Neural cell (in vitro differentiated cells): ENCODE data around the gene GINS2. TPM values are rescaled to one million over a fixed set of nuclear protein-coding genes. Genes with fewer than 3 reads are reported as not detected.

Source experiments
- H2AFZ ChIP-seq: fragments of 200-600, 300-800 bp; sonication (generic), shearing (Covaris generic); 2 replicates; pipeline ENCODE4 v1.6.0; 2014; ENCODE audit warnings: low read depth, mild to moderate bottlenecking, antibody characterized with exemption, low read length, moderate library complexity
- H3F3A ChIP-seq: fragments of 200-600 bp; shearing (Covaris generic); 2 replicates; pipeline ENCODE4 v1.6.1; 2016; ENCODE audit warnings: mild to moderate bottlenecking, moderate library complexity, mixed read lengths, antibody characterized with exemption, low read length; ENCODE audit not compliant: insufficient read depth, poor library complexity, severe bottlenecking
- H3K27ac ChIP-seq: fragments of 200-600, 300-800 bp; sonication (generic), shearing (Covaris generic); 2 replicates; pipeline ENCODE4 v1.5.1; 2014; ENCODE audit warnings: mild to moderate bottlenecking, low read length, moderate library complexity
- H3K27me3 ChIP-seq: fragments of 300-800, 200-600 bp; sonication (generic), shearing (Covaris generic); 2 replicates; pipeline ENCODE4 v1.6.0; 2014; ENCODE audit warnings: mild to moderate bottlenecking, low read depth, low read length, moderate library complexity; ENCODE audit not compliant: insufficient read depth
- H3K36me3 ChIP-seq: fragments of 300-800, 200-600 bp; sonication (generic), shearing (Covaris generic); 2 replicates; pipeline ENCODE4 v1.5.1; 2014; ENCODE audit warnings: mild to moderate bottlenecking, antibody characterized with exemption, low read length, moderate library complexity; ENCODE audit not compliant: insufficient read depth
- H3K4me2 ChIP-seq: fragments of 300-800, 200-600 bp; sonication (generic), shearing (Covaris generic); 2 replicates; pipeline ENCODE4 v1.6.0; 2014; ENCODE audit warnings: mild to moderate bottlenecking, low read length
- H3K4me3 ChIP-seq: fragments of 300-800, 200-600 bp; sonication (generic), shearing (Covaris generic); 2 replicates; pipeline ENCODE4 v1.5.1; 2014; ENCODE audit warnings: mild to moderate bottlenecking, low read length, moderate library complexity
- H3K79me2 ChIP-seq: fragments of 200-600 bp; shearing (Covaris generic); replicated peaks from 2 replicates; pipeline ENCODE4 v1.6.0; 2014; ENCODE audit warnings: mild to moderate bottlenecking, low read length, moderate library complexity; ENCODE audit not compliant: insufficient read depth
- H3K9ac ChIP-seq: fragments of 300-800, 200-600 bp; sonication (generic), shearing (Covaris generic); 2 replicates; pipeline ENCODE4 v1.6.1; 2016; ENCODE audit warnings: mild to moderate bottlenecking, low read length, mixed read lengths
- H3K9me2 ChIP-seq: fragments of 200-600 bp; shearing (Covaris generic); 2 replicates; pipeline ENCODE4 v1.6.1; 2016; ENCODE audit warnings: mild to moderate bottlenecking, low read length, mixed read lengths; ENCODE audit not compliant: insufficient read depth
- H3K9me3 ChIP-seq: fragments of 200-600, 300-800 bp; sonication (generic), shearing (Covaris generic); 2 replicates; pipeline ENCODE4 v1.6.1; 2016; ENCODE audit warnings: mild to moderate bottlenecking, mixed run types, low read length, moderate library complexity, mixed read lengths
- H4K20me1 ChIP-seq: fragments of 200-600 bp; shearing (Covaris generic); 2 replicates; pipeline ENCODE4 v1.6.1; 2016; ENCODE audit warnings: mild to moderate bottlenecking, mixed run types; ENCODE audit not compliant: insufficient read depth
- CTCF ChIP-seq: fragments of 450-650 bp; IDR thresholded peaks from 2 replicates; pipeline ENCODE4 v1.5.1; 2014; ENCODE audit warnings: antibody characterized with exemption, mild to moderate bottlenecking, moderate library complexity; ENCODE audit not compliant: poor library complexity, severe bottlenecking
- EP300 ChIP-seq: fragments of 450-650 bp; conservative IDR thresholded peaks from 2 replicates; pipeline ENCODE4 v1.6.1; 2014; ENCODE audit warnings: antibody characterized with exemption, mild to moderate bottlenecking, moderate library complexity; ENCODE audit not compliant: poor library complexity, severe bottlenecking
- EZH2 ChIP-seq: fragments of 200-600, 300-800 bp; shearing (Covaris generic), sonication (generic); IDR thresholded peaks from 2 replicates; pipeline ENCODE4 v1.6.1; 2014; ENCODE audit warnings: antibody characterized with exemption, low read length, borderline replicate concordance, mild to moderate bottlenecking; ENCODE audit not compliant: insufficient read depth, poor library complexity, severe bottlenecking
- MXI1 ChIP-seq: fragments of 450-650 bp; conservative IDR thresholded peaks from 2 replicates; pipeline ENCODE4 v1.6.1; 2014; ENCODE audit warnings: antibody characterized with exemption, mild to moderate bottlenecking; ENCODE audit not compliant: poor library complexity, severe bottlenecking
- POLR2AphosphoS5 ChIP-seq: IDR thresholded peaks from 2 replicates; pipeline ENCODE4 v1.6.1; 2012
- RAD21 ChIP-seq: fragments of 450-650 bp; conservative IDR thresholded peaks from 2 replicates; pipeline ENCODE4 v1.6.1; 2014; ENCODE audit warnings: antibody characterized with exemption, mild to moderate bottlenecking, moderate library complexity
- REST ChIP-seq: IDR thresholded peaks from 2 replicates; pipeline ENCODE4 v1.6.1; 2012; ENCODE audit warnings: borderline replicate concordance
- SMC3 ChIP-seq: fragments of 450-650 bp; conservative IDR thresholded peaks from 2 replicates; pipeline ENCODE4 v1.6.1; 2014; ENCODE audit warnings: antibody characterized with exemption, mild to moderate bottlenecking, moderate library complexity; ENCODE audit not compliant: poor library complexity
- TAF1 ChIP-seq: IDR thresholded peaks from 2 replicates; pipeline ENCODE4 v1.6.1; 2012; ENCODE audit warnings: low read depth
- polyA plus RNA-seq: library from polyadenylated mRNA; depleted of rRNA; stranded (reverse); fragments of >200 nt; gene quantifications from 2 replicates; pipeline ENCODE4 v1.2.3, GENCODE V29; 2014

GINS2 gene
- polyA plus RNA-seq, 1 donor from 2014 or later: 9.2 TPM

GRCh38 chr16:85634747-85635544, 53.8 kb downstream of the GINS2 start:
- Histone ChIP-seq H3K9ac (no peak overlapping the region), H2AFZ (no peak overlapping the region), H3K4me3 (no peak overlapping the region), H3K36me3 (no peaks in the 10 kb centered on the region), H4K20me1 (peaks cover 4% of the 10 kb centered on the region), H3K27ac (no peak overlapping the region), H3K79me2 (peaks cover 43% of the 10 kb centered on the region), H3K27me3 (no peaks in the 10 kb centered on the region), H3K4me2 (no peak overlapping the region), H3K9me2 (no peaks in the 10 kb centered on the region), H3K9me3 (no peaks in the 10 kb centered on the region), H3F3A (no peaks in the 10 kb centered on the region)
- TF ChIP-seq MXI1 (no peak), CTCF (no peak), EP300 (no peak), EZH2 (no peak), RAD21 (no peak), TAF1 (no peak), REST (no peak), POLR2AphosphoS5 (no peak), SMC3 (no peak)

- H4K20me1 ChIP-seq: peaks cover 3% of the 10 kb centered on the region
- H3K79me2 ChIP-seq: peaks cover 54% of the 10 kb centered on the region
Measured at GRCh38 chr16:85633888-85634287, 54.9 kb downstream of the GINS2 start.

More at GRCh38 chr16:85633888-85634287, 54.9 kb downstream of the GINS2 start:
- Histone ChIP-seq H3K4me2 (no peak overlapping the region), H3K27me3 (no peaks in the 10 kb centered on the region), H3K9ac (no peak overlapping the region), H2AFZ (no peak overlapping the region), H3K9me3 (no peaks in the 10 kb centered on the region), H3K36me3 (no peaks in the 10 kb centered on the region), H3K4me3 (no peak overlapping the region), H3K27ac (no peak overlapping the region), H3K9me2 (no peaks in the 10 kb centered on the region), H3F3A (no peaks in the 10 kb centered on the region)
- no peak for TF ChIP-seq REST
- TF ChIP-seq EZH2: no peak
- TF ChIP-seq TAF1: no peak
- TF ChIP-seq POLR2AphosphoS5: no peak
- no peak for TF ChIP-seq RAD21
- TF ChIP-seq CTCF: no peak
- TF ChIP-seq MXI1: no peak
- no peak for TF ChIP-seq EP300
- TF ChIP-seq SMC3: no peak
